K562 (cell line): ENCODE measurements around the gene CACNA1C. TPM values are rescaled to one million over a fixed set of nuclear protein-coding genes. Genes with fewer than 3 reads are reported as not detected.

Experiments used
- ATAC-seq: fragments of 200-7000 bp; cut with Tn5 transposase; 3 replicates; pipeline ENCODE4 v1.9.1; 2020; ENCODE audit warnings: moderate library complexity
- BruUV-seq: library from RNA; stranded (reverse); fragments of 400-500 nt; replicated peaks from 2 replicates; lab custom pipeline; 2021; lab: Mats Ljungman, UMichigan
- CTCF ChIA-PET: fragments of 300-600 bp; formaldehyde crosslinking; extraction: SDS; loops from one replicate; lab custom pipeline; 2021; ENCODE audit warnings: low intra/inter-chr PET ratio; lab: Yijun Ruan, JAX
- POLR2A ChIA-PET: fragments of 300-600, 350-650 bp; sonication (Branson Sonifier 250); formaldehyde crosslinking; extraction: SDS; loops from one replicate; lab custom pipeline; 2021; ENCODE audit warnings: antibody characterized with exemption, inconsistent platforms; lab: Yijun Ruan, JAX
- DNase-seq, 4 experiments: peaks; one replicate each; pipeline versions ENCODE4 v3.0.0 to v3.0.0-alpha.2; 2011 to 2018; ENCODE audit warnings: low spot score in 3 of 4, mixed read lengths in 3 of 4; ENCODE audit errors: extremely low read depth in 1 of 4
- FAIRE-seq: peaks from 2 replicates; lab custom pipeline; 2011; peaks lifted over from hg19 to GRCh38; lab: Jason Lieb, UNC
- H2AFZ ChIP-seq: 2 replicates; pipeline ENCODE4 v1.6.0; 2011; ENCODE audit warnings: low read depth, low read length, control low read depth, inconsistent platforms
- H3K27ac ChIP-seq: fragments of 200-600 bp; 3 replicates; pipeline ENCODE4 v1.8.0; 2011; ENCODE audit warnings: low read depth, mild to moderate bottlenecking, control low read depth, inconsistent platforms, low read length, moderate library complexity, mixed read lengths; ENCODE audit errors: extremely low read depth
- H3K27me3 ChIP-seq, 2 experiments: fragments of 300-600 bp in 1 of 2; 2 replicates in 1 of 2; 3 replicates in 1 of 2; pipeline versions ENCODE4 v1.6.0 to v1.8.0; 2011; ENCODE audit warnings: inconsistent platforms in 2 of 2, low read length in 2 of 2, mild to moderate bottlenecking in 1 of 2, mixed read lengths in 1 of 2, moderate library complexity in 1 of 2; ENCODE audit not compliant: control insufficient read depth in 2 of 2, insufficient read depth in 2 of 2
- H3K36me3 ChIP-seq: fragments of 300-600 bp; 3 replicates; pipeline ENCODE4 v1.8.0; 2011; ENCODE audit warnings: mild to moderate bottlenecking, low read length, inconsistent platforms; ENCODE audit not compliant: control insufficient read depth, insufficient read depth
- H3K4me1 ChIP-seq, 2 experiments: fragments of 200-600 bp in 1 of 2; replicated peaks in 1 of 2; 2 replicates in 1 of 2; 3 replicates in 1 of 2; pipeline versions ENCODE4 v1.5.1 to v1.8.0; 2011; ENCODE audit warnings: inconsistent platforms in 2 of 2, low read length in 2 of 2, mild to moderate bottlenecking in 1 of 2, mixed read lengths in 1 of 2, moderate library complexity in 1 of 2; ENCODE audit not compliant: control insufficient read depth in 2 of 2, insufficient read depth in 2 of 2
- H3K4me2 ChIP-seq: 2 replicates; pipeline ENCODE4 v1.6.1; 2011; ENCODE audit warnings: low read length, control low read depth, inconsistent platforms, mixed read lengths; ENCODE audit not compliant: insufficient read depth
- H3K4me3 ChIP-seq: fragments of 200-600 bp; sonication (generic), shearing (Covaris generic); 2 replicates; pipeline ENCODE4 v1.5.1; 2016; ENCODE audit warnings: control low read depth, inconsistent platforms
- H3K79me2 ChIP-seq: fragments of 200-600 bp; 3 replicates; pipeline ENCODE4 v1.8.0; 2011; ENCODE audit warnings: low read length, inconsistent platforms; ENCODE audit not compliant: control insufficient read depth, insufficient read depth
- H3K9ac ChIP-seq, 2 experiments: 2 replicates each; pipeline versions ENCODE4 v1.6.0 to v1.6.1; 2011; ENCODE audit warnings: low read depth in 2 of 2, low read length in 2 of 2, control low read depth in 1 of 2, inconsistent platforms in 1 of 2, mild to moderate bottlenecking in 1 of 2, mixed read lengths in 1 of 2; ENCODE audit not compliant: insufficient read depth in 1 of 2
- H3K9me1 ChIP-seq: one replicate; pipeline ENCODE4 v1.6.0; 2011; ENCODE audit warnings: inconsistent platforms, mild to moderate bottlenecking, low read length, moderate library complexity; ENCODE audit not compliant: control insufficient read depth, insufficient read depth
- H3K9me3 ChIP-seq: replicated peaks from 2 replicates; pipeline ENCODE4 v1.5.1; 2011; ENCODE audit warnings: low read depth, low read length, inconsistent platforms; ENCODE audit not compliant: control insufficient read depth, insufficient read depth
- H4K20me1 ChIP-seq: replicated peaks from 2 replicates; pipeline ENCODE4 v1.6.1; 2011; ENCODE audit warnings: low read length, inconsistent platforms, mixed read lengths; ENCODE audit not compliant: control insufficient read depth, insufficient read depth
- ARNT ChIP-seq, 2 experiments: fragments of 450-650 bp; IDR thresholded peaks; 2 replicates each; pipeline ENCODE4 v1.6.1; 2016; ENCODE audit warnings: mild to moderate bottlenecking in 1 of 2
- CHCHD3 ChIP-seq: fragments of 250-450 bp; sonication (Bioruptor Pico); IDR thresholded peaks from 2 replicates; pipeline ENCODE4 v2.1.2; 2022; ENCODE audit warnings: mild to moderate bottlenecking
- DPF2 ChIP-seq: fragments of 450-650 bp; IDR thresholded peaks from 2 replicates; pipeline ENCODE4 v1.6.1; 2016
- ELK1 ChIP-seq: sonication (generic); formaldehyde crosslinking; IDR thresholded peaks from 2 replicates; pipeline ENCODE4 v1.8.1; 2022; ENCODE audit warnings: missing genetic modification reagents
- SREBF1 ChIP-seq: fragments of 150-350 bp; IDR thresholded peaks from 2 replicates; pipeline ENCODE4 v1.6.1; 2014; ENCODE audit warnings: antibody characterized with exemption, low read depth, low read length, borderline replicate concordance
- TEAD4 ChIP-seq, 2 experiments: sonication (generic) in 1 of 2; formaldehyde crosslinking in 1 of 2; IDR thresholded peaks; 2 replicates each; pipeline versions ENCODE4 v1.6.1 to v1.8.0; 2012 to 2022; ENCODE audit warnings: borderline replicate concordance in 1 of 2, inconsistent platforms in 1 of 2, low read length in 1 of 2, mild to moderate bottlenecking in 1 of 2, missing genetic modification reagents in 1 of 2
- THRA ChIP-seq: fragments of 450-650 bp; IDR thresholded peaks from 2 replicates; pipeline ENCODE4 v1.6.1; 2017; ENCODE audit warnings: mild to moderate bottlenecking, moderate library complexity
- ZKSCAN8 ChIP-seq: fragments of 200-800 bp; sonication (Bioruptor generic); IDR thresholded peaks from 2 replicates; pipeline ENCODE4 v1.6.1; 2016; ENCODE audit warnings: missing genetic modification characterization, missing compliant biosample characterization
- ZNF184 ChIP-seq: sonication (generic); formaldehyde crosslinking; IDR thresholded peaks from 2 replicates; pipeline ENCODE4 v1.5.0; 2020; ENCODE audit warnings: missing genetic modification reagents
- ZNF217 ChIP-seq: sonication (generic); formaldehyde crosslinking; IDR thresholded peaks from 2 replicates; pipeline ENCODE4 v1.8.0; 2022; ENCODE audit warnings: mild to moderate bottlenecking, missing genetic modification reagents
- WGBS: fragments of 100-300 bp; shearing (Covaris generic); methylation state at CpG from one replicate; pipeline ENCODE4 v1.1.6; 2016; ENCODE audit warnings: low coverage, mixed read lengths; ENCODE audit not compliant: insufficient coverage; ENCODE audit errors: missing lambda C conversion rate; 5-methylcytosine and 5-hydroxymethylcytosine counted together
- in situ Hi-C: fragments of 300-500 bp; cut with MboI; formaldehyde crosslinking; loops from 4 replicates; pipeline ENCODE4 v1.15.0; 2018; ENCODE audit warnings: inconsistent platforms, mixed read lengths
- intact Hi-C: fragments of 100-400 bp; cut with micrococcal nuclease; formaldehyde crosslinking; loops from 2 replicates; pipeline ENCODE4 v1.14.2; 2022
- polyA plus RNA-seq, 8 experiments: library from polyadenylated mRNA; depleted of rRNA in 4 of 8; stranded (reverse) in 5 of 8; unstranded in 3 of 8; fragments of >200 nt; fragmentation: Nextera tagmentation in 2 of 8; fragmentation: Illumina TruSeq in 1 of 8; extraction: Ambion mirVana in 2 of 8; extraction: Trizol in 1 of 8; gene quantifications; 2 replicates each; pipeline versions ENCODE4 v1.2.1 to v1.2.3, GENCODE V29; 2011 to 2014; ENCODE audit warnings: inconsistent platforms in 1 of 8, missing spikeins in 1 of 8
- total RNA-seq, 7 experiments: library from RNA; depleted of rRNA in 6 of 7; stranded (reverse); fragments of >200 nt in 6 of 7; fragmentation: Illumina TruSeq in 2 of 7; extraction: Trizol in 2 of 7; gene quantifications; 2 replicates each; pipeline versions ENCODE4 v1.2.1 to v1.2.3, GENCODE V29; 2011 to 2021; ENCODE audit warnings: low replicate concordance in 1 of 7
- TF ChIP-seq, protein P1 (sequence below): sonication (generic); formaldehyde crosslinking; IDR thresholded peaks from 2 replicates; pipeline ENCODE4 v1.8.0; 2022; ENCODE audit warnings: mild to moderate bottlenecking, missing genetic modification reagents, borderline replicate concordance
- TF ChIP-seq, protein P2 (sequence below): fragments of 450-650 bp; IDR thresholded peaks from 2 replicates; pipeline ENCODE4 v1.6.1; 2018; ENCODE audit warnings: mild to moderate bottlenecking, low read depth; ENCODE audit not compliant: partially characterized antibody

CACNA1C gene
- total and polyA plus RNA-seq, 9 of the 15 experiments (the other 6 are each of a cell fraction or from before 2014, with no cell fraction given) = not detected

GRCh38 chr12:2173971-2174370 lies 121.2 kb downstream of the CACNA1C start:
- BruUV-seq = no TSS peak
- H3K27me3 ChIP-seq = peaks cover 0 to 21% of the 10 kb centered on the region in 2 experiments; a peak in 2 of 5 replicates
- 0% methylated on average over 3 of the region's 4 CpGs for WGBS
- H3K9me3 ChIP-seq = no peaks in the 10 kb centered on the region
- intact Hi-C loops (no loop called here), in situ Hi-C loops (no loop called here)
- H3K4me3 ChIP-seq = no peak overlapping the region
- POLR2A ChIA-PET = no interaction called here
- no peaks in the 10 kb centered on the region for H3K9me1 ChIP-seq
- FAIRE-seq = no peak
- no peaks in the 10 kb centered on the region for H3K36me3 ChIP-seq
- no peak for ATAC-seq
- no peaks in the 10 kb centered on the region for H3K79me2 ChIP-seq
- H3K4me1 ChIP-seq = no peaks in the 10 kb centered on the region
- no peak overlapping the region for H3K27ac ChIP-seq
- H3K4me2 ChIP-seq = no peak overlapping the region
- no peak overlapping the region for H2AFZ ChIP-seq
- H3K9ac ChIP-seq = no peak overlapping the region
- CTCF ChIA-PET = no interaction called here
- DNase-seq = no peak
- no peaks in the 10 kb centered on the region for H4K20me1 ChIP-seq
- no peak for TF ChIP-seq ZKSCAN8 (CRISPR knock-in tag)
- no peak for TF ChIP-seq ZNF217 (CRISPR knock-in tag)
- no peak for TF ChIP-seq THRA
- TF ChIP-seq, protein P1, sequence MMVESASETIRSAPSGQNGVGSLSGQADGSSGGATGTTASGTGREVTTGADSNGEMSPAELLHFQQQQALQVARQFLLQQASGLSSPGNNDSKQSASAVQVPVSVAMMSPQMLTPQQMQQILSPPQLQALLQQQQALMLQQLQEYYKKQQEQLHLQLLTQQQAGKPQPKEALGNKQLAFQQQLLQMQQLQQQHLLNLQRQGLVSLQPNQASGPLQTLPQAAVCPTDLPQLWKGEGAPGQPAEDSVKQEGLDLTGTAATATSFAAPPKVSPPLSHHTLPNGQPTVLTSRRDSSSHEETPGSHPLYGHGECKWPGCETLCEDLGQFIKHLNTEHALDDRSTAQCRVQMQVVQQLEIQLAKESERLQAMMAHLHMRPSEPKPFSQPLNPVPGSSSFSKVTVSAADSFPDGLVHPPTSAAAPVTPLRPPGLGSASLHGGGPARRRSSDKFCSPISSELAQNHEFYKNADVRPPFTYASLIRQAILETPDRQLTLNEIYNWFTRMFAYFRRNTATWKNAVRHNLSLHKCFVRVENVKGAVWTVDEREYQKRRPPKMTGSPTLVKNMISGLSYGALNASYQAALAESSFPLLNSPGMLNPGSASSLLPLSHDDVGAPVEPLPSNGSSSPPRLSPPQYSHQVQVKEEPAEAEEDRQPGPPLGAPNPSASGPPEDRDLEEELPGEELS = no peak
- TF ChIP-seq TEAD4 (IDR thresholded peaks at IDR 0.05; ENCODE audit: low read length) = no peak
- TF ChIP-seq TEAD4 (CRISPR knock-in tag; IDR thresholded peaks at IDR 0.05; ENCODE audit: borderline replicate concordance) = no peak
- no peak for TF ChIP-seq CHCHD3
- TF ChIP-seq ARNT (IDR thresholded peaks at IDR 0.05) = no peak
- no peak for TF ChIP-seq SREBF1
- TF ChIP-seq ELK1 = no peak
- no peak for TF ChIP-seq DPF2
- TF ChIP-seq, protein P2, sequence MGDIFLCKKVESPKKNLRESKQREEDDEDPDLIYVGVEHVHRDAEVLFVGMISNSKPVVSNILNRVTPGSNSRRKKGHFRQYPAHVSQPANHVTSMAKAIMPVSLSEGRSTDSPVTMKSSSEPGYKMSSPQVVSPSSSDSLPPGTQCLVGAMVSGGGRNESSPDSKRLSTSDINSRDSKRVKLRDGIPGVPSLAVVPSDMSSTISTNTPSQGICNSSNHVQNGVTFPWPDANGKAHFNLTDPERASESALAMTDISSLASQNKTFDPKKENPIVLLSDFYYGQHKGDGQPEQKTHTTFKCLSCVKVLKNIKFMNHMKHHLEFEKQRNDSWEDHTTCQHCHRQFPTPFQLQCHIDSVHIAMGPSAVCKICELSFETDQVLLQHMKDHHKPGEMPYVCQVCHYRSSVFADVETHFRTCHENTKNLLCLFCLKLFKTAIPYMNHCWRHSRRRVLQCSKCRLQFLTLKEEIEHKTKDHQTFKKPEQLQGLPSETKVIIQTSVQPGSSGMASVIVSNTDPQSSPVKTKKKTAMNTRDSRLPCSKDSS = no peak
- TF ChIP-seq ZNF184 (CRISPR knock-in tag) = no peak
